ENCODE data around the gene SEMA6C. TPM values are rescaled to one million over a fixed set of nuclear protein-coding genes. Genes with fewer than 3 reads are reported as not detected.

SEMA6C gene
- total RNA-seq, 1 experiment from 2014 or later, result 8.2 TPM

- H4K20me1 ChIP-seq (ENCODE audit: insufficient read depth), result no peaks in the 10 kb centered on the region
- no peaks in the 10 kb centered on the region for H3K4me1 ChIP-seq (ENCODE audit: control insufficient read depth in 1 of 2, insufficient read depth in 2 of 2, low read length in 2 of 2)
- H2AFZ ChIP-seq (ENCODE audit: low read depth, low read length, poor library complexity, severe bottlenecking), result no peak overlapping the region
- ATAC-seq, result no peak
- BruUV-seq (replicated peaks), result TSS peak; percentile 28
- H3K4me2 ChIP-seq (ENCODE audit: low read length), result no peak overlapping the region
- H3K27me3 ChIP-seq (ENCODE audit: insufficient read depth, low read length), result no peaks in the 10 kb centered on the region
- H3K9me3 ChIP-seq (ENCODE audit: control insufficient read depth in 1 of 2, insufficient read depth in 1 of 2, low read depth in 1 of 2, low read length in 2 of 2), result no peaks in the 10 kb centered on the region
- intact Hi-C loops (cut with micrococcal nuclease), result no loop called here
- no peak overlapping the region for H3K27ac ChIP-seq (ENCODE audit: low read depth, low read length)
- H3K9ac ChIP-seq (ENCODE audit: low read length), result no peak overlapping the region
- ChIA-PET POLR2A (no interaction called here), CTCF (no interaction called here), RAD21 (ENCODE audit: low non-redundant PET in 1 of 2, low total read pairs in 2 of 2, uncharacterized antibody in 2 of 2, unreplicated experiment in 2 of 2) (no interaction called here)
- no peaks in the 10 kb centered on the region for H3K9me2 ChIP-seq (ENCODE audit: insufficient read depth)
- TF ChIP-seq JUND (IDR thresholded peaks at IDR 0.05), result no peak
- no peak for TF ChIP-seq ATF3 (IDR thresholded peaks at IDR 0.05)
- H3K4me3 ChIP-seq (replicated peaks in 1 of 2; ENCODE audit: low read depth in 1 of 2, low read length in 2 of 2), result no peak overlapping the region
- DNase-seq (ENCODE audit: low read depth, low spot score), result no peak
- no peaks in the 10 kb centered on the region for H3K79me2 ChIP-seq (ENCODE audit: insufficient read depth, low read length)
- H3K36me3 ChIP-seq (ENCODE audit: control insufficient read depth in 1 of 2, insufficient read depth in 2 of 2, low read length in 2 of 2), result no peaks in the 10 kb centered on the region
Observed at GRCh38 chr1:151128800-151129199, 17.6 kb downstream of the SEMA6C start.

GRCh38 chr1:151124763-151125403 lies 21.5 kb downstream of the SEMA6C start:
- ATAC-seq, result no peak
- Histone ChIP-seq H3K27ac (ENCODE audit: low read depth, low read length) (no peak overlapping the region), H3K4me3 (replicated peaks in 1 of 2; ENCODE audit: low read depth in 1 of 2, low read length in 2 of 2) (no peak overlapping the region), H3K9ac (ENCODE audit: low read length) (no peak overlapping the region), H3K79me2 (ENCODE audit: insufficient read depth, low read length) (no peaks in the 10 kb centered on the region), H3K4me2 (ENCODE audit: low read length) (no peak overlapping the region), H4K20me1 (ENCODE audit: insufficient read depth) (no peaks in the 10 kb centered on the region), H3K27me3 (ENCODE audit: insufficient read depth, low read length) (no peaks in the 10 kb centered on the region), H3K36me3 (ENCODE audit: control insufficient read depth in 1 of 2, insufficient read depth in 2 of 2, low read length in 2 of 2) (no peaks in the 10 kb centered on the region), H3K4me1 (ENCODE audit: control insufficient read depth in 1 of 2, insufficient read depth in 2 of 2, low read length in 2 of 2) (no peaks in the 10 kb centered on the region), H2AFZ (ENCODE audit: low read depth, low read length, poor library complexity, severe bottlenecking) (no peak overlapping the region), H3K9me3 (ENCODE audit: control insufficient read depth in 1 of 2, insufficient read depth in 1 of 2, low read depth in 1 of 2, low read length in 2 of 2) (no peaks in the 10 kb centered on the region), H3K9me2 (ENCODE audit: insufficient read depth) (no peaks in the 10 kb centered on the region)
- ChIA-PET RAD21 (ENCODE audit: low non-redundant PET in 1 of 2, low total read pairs in 2 of 2, uncharacterized antibody in 2 of 2, unreplicated experiment in 2 of 2) (no interaction called here), POLR2A (no interaction called here), CTCF (no interaction called here)
- intact Hi-C loops (cut with micrococcal nuclease), result no loop called here
- no peak for DNase-seq (ENCODE audit: low read depth, low spot score)
- no peak for TF ChIP-seq YY1 (IDR thresholded peaks at IDR 0.05; ENCODE audit: extremely low read depth, insufficient replicate concordance, low read depth, low read length)
- no TSS peak for BruUV-seq (replicated peaks)

All from HCT116 (cell line).